ENCODE measurements around the gene PLA2G4B. TPM values are rescaled to one million over a fixed set of nuclear protein-coding genes. Genes with fewer than 3 reads are reported as not detected.

PLA2G4B gene
- total and polyA plus RNA-seq, 2 donors (not counting 1 experiment from before 2014, with no cell fraction given), result 22.6 to 33.2 TPM

DNA sequence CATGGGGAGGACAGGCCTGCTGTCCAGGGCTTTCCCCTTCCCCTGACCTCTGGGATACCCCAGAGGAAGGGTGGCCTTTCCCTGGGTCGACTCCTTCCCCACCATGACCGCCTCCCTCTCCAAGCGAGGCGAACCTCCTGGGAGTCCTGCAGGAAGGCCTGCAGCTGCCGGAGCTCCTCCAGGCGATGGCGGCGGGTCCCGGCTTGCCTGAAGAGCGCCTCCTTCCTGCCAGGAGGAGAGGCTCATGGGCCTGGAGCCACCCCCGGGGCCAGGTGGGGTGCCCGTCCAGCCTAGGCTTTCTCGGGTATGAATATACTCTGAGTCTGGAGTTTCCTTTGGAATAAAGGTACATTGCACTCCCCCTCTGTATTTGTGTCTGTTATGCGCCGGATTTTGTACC lies 20.1 kb downstream of the PLA2G4B start:
- ChIA-PET POLR2A (no interaction called here), CTCF (interaction anchor here (1.2 kb wide), 1 partner anchor 46 kb away, joined by 3 read pairs; no protein-coding TSS in a partner anchor)
- DNase-seq (no peak), ATAC-seq (ENCODE audit: low read depth) (no peak)
- Histone ChIP-seq H3K27ac (ENCODE audit: low read length in 2 of 2) (no peak overlapping the region), H3K4me3 (ENCODE audit: control extremely low read depth in 1 of 5, extremely low read depth in 1 of 5, insufficient read depth in 1 of 5, low read depth in 2 of 5, low read length in 4 of 5) (no peak overlapping the region), H3K4me2 (replicated peaks; ENCODE audit: low read depth, low read length, poor library complexity, severe bottlenecking) (no peak overlapping the region), H4K20me1 (ENCODE audit: control insufficient read depth, insufficient read depth, low read length, poor library complexity, severe bottlenecking) (no peaks in the 10 kb centered on the region), H3K36me3 (replicated peaks in 1 of 2; ENCODE audit: control extremely low read depth in 1 of 2, control insufficient read depth in 1 of 2, extremely low read depth in 1 of 2, insufficient read depth in 2 of 2, low read length in 1 of 2) (no peaks in the 10 kb centered on the region), H3K4me1 (ENCODE audit: control insufficient read depth in 2 of 2, insufficient read depth in 2 of 2, low read length in 2 of 2) (peaks cover 0 to 6% of the 10 kb centered on the region in 2 donors), H3K79me2 (ENCODE audit: control insufficient read depth, insufficient read depth, low read length) (no peaks in the 10 kb centered on the region), H3K9ac (ENCODE audit: low read length) (no peak overlapping the region), H3K27me3 (replicated peaks in 1 of 4; ENCODE audit: control extremely low read depth in 1 of 4, control insufficient read depth in 3 of 4, insufficient read depth in 4 of 4, low read length in 3 of 4) (peaks cover 0 to 3% (median 0%) of the 10 kb centered on the region in 4 experiments), H2AFZ (ENCODE audit: insufficient read depth, low read depth, low read length, poor library complexity, severe bottlenecking) (no peak overlapping the region), H3K9me3 (ENCODE audit: control extremely low read depth in 1 of 3, control insufficient read depth in 2 of 3, insufficient read depth in 1 of 3, low read length in 2 of 3) (no peaks in the 10 kb centered on the region)
- no peaks in the 10 kb centered on the region for H3K4me1 Mint-ChIP-seq
- no peaks in the 10 kb centered on the region for H3K9me3 Mint-ChIP-seq (ENCODE audit: insufficient read depth)
- H3K4me3 Mint-ChIP-seq, result no peak overlapping the region
- H3K27ac Mint-ChIP-seq, result no peak overlapping the region
- no peak for TF ChIP-seq CTCF (IDR thresholded peaks at IDR 0.05)
- no peak for TF ChIP-seq EZH2 (IDR thresholded peaks at IDR 0.05; ENCODE audit: borderline replicate concordance, insufficient read depth, low read depth, low read length, poor library complexity, severe bottlenecking)
- H3K27me3 Mint-ChIP-seq, result no peaks in the 10 kb centered on the region
- 93% methylated on average over 12 of the region's 15 CpGs for WGBS (ENCODE audit: insufficient coverage)
- intact Hi-C loops (cut with micrococcal nuclease), result no loop called here

GRCh38 chr15:41860049-41860828 lies 21.6 kb downstream of the PLA2G4B start:
- Histone ChIP-seq H3K4me3 (ENCODE audit: control extremely low read depth in 1 of 5, extremely low read depth in 1 of 5, insufficient read depth in 1 of 5, low read depth in 2 of 5, low read length in 4 of 5) (no peak overlapping the region), H3K79me2 (ENCODE audit: control insufficient read depth, insufficient read depth, low read length) (no peaks in the 10 kb centered on the region), H3K9ac (ENCODE audit: low read length) (no peak overlapping the region), H3K27me3 (replicated peaks in 1 of 4; ENCODE audit: control extremely low read depth in 1 of 4, control insufficient read depth in 3 of 4, insufficient read depth in 4 of 4, low read length in 3 of 4) (peaks cover 0 to 3% (median 0%) of the 10 kb centered on the region in 4 experiments), H3K36me3 (replicated peaks in 1 of 2; ENCODE audit: control extremely low read depth in 1 of 2, control insufficient read depth in 1 of 2, extremely low read depth in 1 of 2, insufficient read depth in 2 of 2, low read length in 1 of 2) (no peaks in the 10 kb centered on the region), H3K4me1 (ENCODE audit: control insufficient read depth in 2 of 2, insufficient read depth in 2 of 2, low read length in 2 of 2) (peaks cover 0 to 6% of the 10 kb centered on the region in 2 donors), H3K4me2 (replicated peaks; ENCODE audit: low read depth, low read length, poor library complexity, severe bottlenecking) (no peak overlapping the region), H3K9me3 (ENCODE audit: control extremely low read depth in 1 of 3, control insufficient read depth in 2 of 3, insufficient read depth in 1 of 3, low read length in 2 of 3) (no peaks in the 10 kb centered on the region), H3K27ac (ENCODE audit: low read length in 2 of 2) (no peak overlapping the region), H2AFZ (ENCODE audit: insufficient read depth, low read depth, low read length, poor library complexity, severe bottlenecking) (peak overlapping the region; percentile 38), H4K20me1 (ENCODE audit: control insufficient read depth, insufficient read depth, low read length, poor library complexity, severe bottlenecking) (no peaks in the 10 kb centered on the region)
- H3K27ac Mint-ChIP-seq, result no peak overlapping the region
- H3K4me1 Mint-ChIP-seq, result no peaks in the 10 kb centered on the region
- TF ChIP-seq EZH2 (IDR thresholded peaks at IDR 0.05; ENCODE audit: borderline replicate concordance, insufficient read depth, low read depth, low read length, poor library complexity, severe bottlenecking), result no peak
- no peak for TF ChIP-seq CTCF (IDR thresholded peaks at IDR 0.05)
- ATAC-seq (ENCODE audit: low read depth) (no peak), DNase-seq (no peak)
- POLR2A ChIA-PET, result no interaction called here
- H3K4me3 Mint-ChIP-seq, result no peak overlapping the region
- 44% methylated on average over 13 of the region's 15 CpGs for WGBS (ENCODE audit: insufficient coverage)
- no peaks in the 10 kb centered on the region for H3K9me3 Mint-ChIP-seq (ENCODE audit: insufficient read depth)
- intact Hi-C loops (cut with micrococcal nuclease), result no loop called here
- no peaks in the 10 kb centered on the region for H3K27me3 Mint-ChIP-seq
- CTCF ChIA-PET, result interaction anchor here (0.8 to 1.9 kb wide), 4 partner anchors 9 to 48 kb away, joined by 3 to 9 read pairs (median 6); no protein-coding TSS in a partner anchor
